GM12865 (cell line): ENCODE results near the gene ORM1.
"Not testable (repeated sequence)": the region's sequence is repeated elsewhere in the genome, so short reads cannot be mapped to it uniquely, and the experiment has no call there.

Source experiments
- DNase-seq: peaks from one replicate; pipeline ENCODE4 v3.0.0; 2010; ENCODE audit warnings: low read depth
- H3K4me3 ChIP-seq: 2 replicates; pipeline ENCODE4 v1.5.1; 2011; ENCODE audit warnings: mild to moderate bottlenecking, low read depth, low read length, control low read depth
- CTCF ChIP-seq: IDR thresholded peaks from 2 replicates; pipeline ENCODE4 v1.5.1; 2011; ENCODE audit warnings: low read length, control low read depth, low read depth, inconsistent platforms; ENCODE audit not compliant: insufficient read depth; ENCODE audit errors: missing control alignments

ORM1 gene

GRCh38 chr9:114319147-114319546 is 3.8 kb upstream of the ORM1 start:
- no peak overlapping the region for H3K4me3 ChIP-seq
- no peak for TF ChIP-seq CTCF
- no peak for DNase-seq

GRCh38 chr9:114320710-114321109 is 2.2 kb upstream of the ORM1 start:
- not testable (repeated sequence) for H3K4me3 ChIP-seq, DNase-seq

- no peak for TF ChIP-seq CTCF
- H3K4me3 ChIP-seq = no peak overlapping the region
- DNase-seq = no peak
These were observed 1.1 kb upstream of the ORM1 start for GRCh38 chr9:114321759-114322158.

GRCh38 chr9:114322160-114322818 is 609 bp upstream of the ORM1 start:
- not testable (repeated sequence) for H3K4me3 ChIP-seq, DNase-seq

GRCh38 chr9:114323849-114324248 is 951 bp downstream of the ORM1 start:
- DNase-seq, H3K4me3 ChIP-seq: not testable (repeated sequence)

- TF ChIP-seq CTCF = no peak
- no peak for DNase-seq
These were observed 1.6 kb downstream of the ORM1 start for GRCh38 chr9:114324492-114324891.

GRCh38 chr9:114324965-114325364 is 2.1 kb downstream of the ORM1 start:
- not testable (repeated sequence) for DNase-seq, H3K4me3 ChIP-seq

More at GRCh38 chr9:114324492-114324891, 1.6 kb downstream of the ORM1 start:
- no peak overlapping the region for H3K4me3 ChIP-seq

- not testable (repeated sequence) for H3K4me3 ChIP-seq, DNase-seq
These were observed 2.9 kb downstream of the ORM1 start for GRCh38 chr9:114325684-114326254.

- no peak overlapping the region for H3K4me3 ChIP-seq
- TF ChIP-seq CTCF = no peak
- no peak for DNase-seq
These were observed 4.9 kb downstream of the ORM1 start for GRCh38 chr9:114327749-114328148.

- not testable (repeated sequence) for DNase-seq, H3K4me3 ChIP-seq
These were observed 5.5 kb downstream of the ORM1 start for GRCh38 chr9:114328357-114328820.

- H3K4me3 ChIP-seq = not testable (repeated sequence)
These were observed 6.2 kb downstream of the ORM1 start for GRCh38 chr9:114328937-114329624.

GRCh38 chr9:114329625-114330022 is 6.7 kb downstream of the ORM1 start, which contains the start of gene ORM2:
Gene ORM2 (plus strand): TSS chr9:114329869. CDS start chr9:114329905, 36 bp downstream.
- H3K4me3 ChIP-seq, DNase-seq: not testable (repeated sequence)

More at GRCh38 chr9:114328937-114329624, 6.2 kb downstream of the ORM1 start:
- DNase-seq = not testable (repeated sequence)
